ELF-1 (cell line): Measurements from ENCODE around the gene NFILZ.
"Not testable (repeated sequence)": the region's sequence is repeated elsewhere in the genome, so short reads cannot be mapped to it uniquely, and the experiment has no call there.

Experiments
- DNase-seq: peaks from one replicate; pipeline ENCODE4 v3.0.0-alpha.2; 2016; ENCODE audit warnings: low read depth, low spot score

Gene NFILZ

DNA sequence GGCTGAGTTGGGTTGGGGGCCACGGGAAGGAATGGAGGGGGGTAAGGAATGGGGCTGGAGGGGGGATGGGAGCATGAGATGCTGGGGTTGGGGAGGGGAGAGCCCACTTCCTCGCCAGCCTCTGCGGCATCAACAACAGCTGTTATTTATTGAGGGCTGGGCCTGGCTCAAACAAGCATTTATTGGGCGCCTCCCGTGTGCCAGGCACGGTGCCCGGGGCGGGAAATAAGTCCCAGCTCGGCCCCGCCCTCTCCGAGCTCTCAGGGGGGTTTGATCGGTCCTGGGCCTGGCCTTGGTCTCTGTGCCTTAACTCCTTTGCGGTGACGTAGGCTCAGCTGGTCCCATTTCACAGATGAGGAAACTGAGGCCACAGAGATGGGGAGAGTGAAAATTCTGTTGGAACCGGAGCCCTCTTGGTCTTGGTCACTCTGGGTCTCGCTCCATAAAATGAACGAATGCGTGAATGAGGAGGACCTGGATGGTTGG lies 19.0 kb upstream of the NFILZ start:
- no peak for DNase-seq

DNA sequence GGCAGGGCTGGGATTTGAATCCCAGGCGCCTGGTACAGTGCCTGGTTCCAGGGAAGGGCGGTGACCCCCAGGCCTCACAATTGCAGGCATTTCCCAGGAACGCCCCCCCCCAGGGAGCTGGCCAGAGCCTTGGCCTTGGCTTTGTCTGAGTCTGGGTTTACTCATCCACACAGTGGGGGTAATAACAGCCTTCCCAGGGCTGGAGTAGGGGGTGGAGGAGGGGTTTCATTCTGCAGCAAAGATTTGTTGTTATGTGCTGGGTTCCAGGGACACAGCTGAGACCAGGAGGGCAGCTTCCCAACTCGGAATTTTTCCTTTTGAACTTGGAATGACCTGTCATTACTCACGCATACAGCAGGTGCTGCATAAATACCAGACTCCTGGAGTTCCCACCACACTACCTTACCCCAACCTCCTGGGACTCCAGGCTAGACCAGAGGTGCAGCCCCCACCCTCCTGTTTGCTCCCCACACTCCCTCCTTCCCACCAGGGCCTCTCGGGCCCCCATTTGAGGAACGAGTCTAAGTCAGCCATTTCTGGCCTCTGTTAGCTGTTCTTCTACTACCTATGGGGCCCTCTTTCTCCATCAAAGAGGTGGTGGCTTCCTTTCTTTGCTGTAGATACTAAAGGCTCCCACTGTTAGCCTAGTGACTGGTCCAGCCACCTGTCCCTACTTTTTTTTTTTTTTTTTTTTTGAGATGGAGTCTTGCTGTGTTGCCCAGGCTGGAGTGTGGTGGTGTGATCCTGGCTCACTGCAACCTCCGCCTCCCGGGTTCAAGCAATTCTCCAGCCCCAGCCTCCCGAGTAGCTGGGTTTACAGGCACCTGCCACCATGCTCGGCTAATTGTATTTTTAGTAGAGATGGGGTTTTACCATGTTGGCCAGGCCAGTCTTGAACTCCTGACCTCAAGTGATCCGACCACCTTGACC lies 18.3 kb upstream of the NFILZ start:
- no peak for DNase-seq

DNA sequence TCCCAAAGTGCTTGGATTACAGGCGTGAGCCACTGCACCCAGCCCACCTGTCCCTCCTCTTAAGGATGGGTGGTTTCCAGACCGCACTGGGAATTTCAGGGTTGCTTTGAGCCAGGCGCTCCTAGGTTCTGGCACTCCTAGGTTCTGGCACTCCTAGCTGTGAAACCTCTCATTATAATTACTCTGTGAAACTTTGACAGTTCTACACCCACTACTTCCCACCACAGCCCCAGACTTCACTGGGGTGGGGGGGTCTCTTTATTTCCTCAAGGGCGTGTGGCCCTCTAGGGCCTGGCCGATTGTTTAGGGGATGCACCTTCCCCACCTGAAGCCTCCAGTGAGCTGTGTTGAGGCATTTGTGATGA lies 17.6 kb upstream of the NFILZ start:
- DNase-seq: no peak

DNA sequence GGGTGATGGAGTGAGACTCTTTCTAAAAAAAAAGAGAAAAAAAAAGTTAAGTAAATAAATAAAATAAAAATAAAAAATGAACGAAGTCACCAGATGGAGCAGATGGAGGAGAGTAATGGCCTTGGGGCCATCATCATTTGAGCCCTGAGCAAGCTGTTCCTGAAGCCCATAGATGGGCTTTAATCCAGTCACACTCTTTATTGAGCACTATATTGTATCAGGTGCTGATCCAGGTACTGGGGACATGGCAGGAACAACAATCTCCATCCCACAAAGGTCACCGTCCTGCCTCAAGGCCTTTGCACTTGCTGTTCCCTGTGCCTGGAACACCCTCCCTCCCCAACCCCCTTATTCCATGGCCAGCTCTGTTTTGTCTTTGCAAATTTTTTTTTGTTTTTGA lies 16.0 kb upstream of the NFILZ start:
- DNase-seq: no peak

DNA sequence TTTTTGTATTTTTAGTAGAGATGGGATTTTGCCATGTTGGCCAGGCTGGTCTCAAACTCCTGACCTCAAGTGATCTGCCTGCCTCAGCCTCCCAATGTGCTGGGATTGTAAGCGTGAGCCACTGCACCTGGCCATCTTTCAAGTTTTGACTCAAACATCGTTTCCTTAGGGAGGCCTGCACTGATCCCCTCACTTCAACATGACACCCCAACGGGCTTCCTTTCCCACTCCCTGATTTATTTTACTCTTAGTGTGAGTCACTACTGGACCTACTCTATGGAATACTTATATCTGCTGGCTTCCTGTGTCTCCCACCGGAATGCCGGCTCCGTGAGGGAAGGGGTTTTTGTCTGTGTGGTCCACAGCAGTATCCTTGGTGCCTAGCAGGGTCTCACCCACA lies 15.4 kb upstream of the NFILZ start:
- DNase-seq: no peak

DNA sequence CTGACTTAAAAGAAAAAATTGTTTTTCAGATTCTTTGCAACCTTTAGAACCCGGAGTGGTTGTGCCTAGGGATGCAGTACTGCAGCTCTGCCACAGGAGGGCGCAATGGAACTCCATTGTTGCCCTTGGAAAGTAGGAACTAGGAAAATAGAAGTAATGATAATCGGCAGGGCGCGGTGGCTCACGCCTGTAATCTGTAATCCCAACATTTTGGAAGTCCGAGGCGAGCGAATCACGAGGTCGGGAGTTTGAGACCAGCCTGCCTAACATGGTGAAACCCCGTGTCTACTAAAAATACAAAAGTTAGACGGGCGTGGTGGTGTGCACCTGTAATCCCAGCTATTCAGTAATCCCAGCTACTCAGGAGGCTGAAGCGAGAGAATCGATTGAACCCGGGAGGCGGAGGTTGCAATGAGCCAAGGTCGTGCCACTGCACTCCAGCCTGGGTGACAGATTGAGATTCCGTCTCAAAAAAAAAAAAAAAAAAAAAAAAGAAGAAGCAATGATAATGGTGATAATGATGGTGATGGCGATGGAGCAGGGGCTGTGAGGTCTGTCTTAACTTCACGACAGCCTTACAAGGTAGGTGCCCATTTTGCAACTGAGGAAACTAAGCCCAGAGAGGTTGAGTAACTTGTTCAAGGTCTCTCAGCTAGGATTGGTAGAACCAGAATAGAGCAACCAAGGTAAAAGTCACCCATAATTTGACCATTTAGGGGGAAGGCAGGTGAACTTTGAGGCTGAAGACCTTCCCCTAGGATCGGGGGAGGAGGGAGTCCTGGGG lies 14.4 kb upstream of the NFILZ start:
- peak; percentile 72 for DNase-seq

DNA sequence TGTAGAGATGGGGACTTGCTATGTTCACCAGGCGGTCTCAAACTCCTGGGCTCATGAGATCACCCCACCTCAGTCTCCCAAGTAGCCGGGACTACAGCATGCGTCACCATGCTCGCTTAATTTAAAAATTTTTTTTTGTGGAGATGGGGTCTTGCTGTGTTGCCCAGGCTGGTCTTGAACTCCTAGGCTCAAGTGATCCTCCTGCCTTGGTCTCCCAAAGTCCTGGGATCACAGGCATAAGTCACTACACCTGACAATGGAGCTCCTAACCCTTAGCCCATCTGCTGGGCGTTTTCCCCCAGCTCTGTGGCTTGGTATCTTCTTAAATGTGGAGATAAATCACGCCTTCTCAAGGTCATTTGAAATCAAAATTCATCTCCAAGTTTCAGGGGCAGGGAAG lies 13.6 kb upstream of the NFILZ start:
- DNase-seq: no peak

DNA sequence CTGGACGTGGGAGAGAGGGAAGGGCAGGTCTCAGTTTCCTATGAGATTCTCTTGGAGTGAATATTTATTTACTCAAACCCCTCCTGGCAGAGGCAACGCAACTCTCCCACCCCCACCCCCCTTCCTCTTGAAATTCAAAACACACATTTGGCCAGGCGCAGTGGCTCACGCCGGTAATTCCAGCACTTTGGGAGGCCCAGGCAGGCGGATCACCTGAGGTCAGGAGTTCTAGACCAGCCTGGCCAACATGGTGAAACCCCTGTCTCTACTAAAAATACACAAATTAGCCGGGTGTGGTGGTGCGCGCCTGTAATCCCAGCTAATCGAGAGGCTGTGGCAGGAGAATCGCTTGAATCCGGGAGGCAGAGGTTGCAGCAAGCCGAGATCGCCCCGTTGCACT lies 13.1 kb upstream of the NFILZ start:
- not testable (repeated sequence) for DNase-seq

DNA sequence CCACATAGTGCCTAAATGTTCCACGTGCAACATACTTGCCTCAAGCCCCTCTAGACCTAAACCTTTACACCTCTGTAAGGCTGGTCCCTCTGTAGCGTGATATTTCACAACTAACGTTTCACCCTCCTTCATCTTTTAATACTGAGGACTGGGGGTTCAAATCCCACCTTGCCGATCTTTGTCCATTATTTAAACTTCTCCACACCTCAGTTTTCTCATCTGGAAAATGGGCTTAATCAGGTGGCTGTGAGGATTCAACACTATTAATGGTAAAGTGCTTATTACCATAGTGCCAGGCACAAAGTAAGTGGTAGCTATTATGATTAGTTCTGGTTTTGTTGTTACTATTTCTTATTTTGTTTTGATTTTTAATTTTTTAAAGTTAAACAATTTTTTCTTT lies 12.4 kb upstream of the NFILZ start:
- DNase-seq: no peak

DNA sequence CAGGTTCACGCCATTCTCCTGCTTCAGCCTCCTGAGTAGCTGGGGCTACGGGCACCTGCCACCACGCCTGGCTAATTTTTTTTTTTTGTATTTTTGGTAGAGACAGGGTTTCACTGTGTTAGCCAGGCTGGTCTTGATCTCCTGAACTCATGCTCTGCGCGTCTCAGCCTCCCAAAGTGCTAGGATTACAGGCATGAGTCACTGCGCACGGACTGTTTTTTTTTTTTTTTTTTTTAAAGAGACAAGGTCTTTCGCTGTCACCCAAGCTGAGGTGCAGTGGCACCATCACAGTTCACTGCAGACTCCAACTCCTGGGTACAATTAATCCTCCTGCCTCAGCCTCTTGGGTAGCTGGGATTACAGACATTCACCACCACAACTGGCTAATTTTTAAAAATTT lies 11.7 kb upstream of the NFILZ start:
- no peak for DNase-seq

DNA sequence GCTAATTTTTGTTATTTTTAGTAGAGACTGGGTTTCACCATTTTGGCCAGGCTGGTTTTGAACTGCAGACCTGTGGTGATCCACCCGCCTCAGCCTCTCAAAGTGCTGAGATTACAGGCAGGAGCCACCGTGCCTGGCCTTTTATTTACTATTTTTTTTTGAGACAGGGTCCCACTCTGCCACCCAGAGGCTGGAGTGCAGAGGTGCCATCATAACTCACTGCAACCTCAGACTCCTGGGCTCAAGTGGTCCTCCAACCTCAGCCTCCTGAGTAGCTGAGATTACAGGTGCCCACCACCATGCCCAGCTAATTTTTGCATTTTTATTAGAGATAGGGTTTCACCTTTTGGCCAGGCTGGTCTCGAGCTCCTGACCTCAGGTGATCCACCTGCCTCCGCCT lies 7.5 kb upstream of the NFILZ start:
- peak; percentile 51 for DNase-seq

DNA sequence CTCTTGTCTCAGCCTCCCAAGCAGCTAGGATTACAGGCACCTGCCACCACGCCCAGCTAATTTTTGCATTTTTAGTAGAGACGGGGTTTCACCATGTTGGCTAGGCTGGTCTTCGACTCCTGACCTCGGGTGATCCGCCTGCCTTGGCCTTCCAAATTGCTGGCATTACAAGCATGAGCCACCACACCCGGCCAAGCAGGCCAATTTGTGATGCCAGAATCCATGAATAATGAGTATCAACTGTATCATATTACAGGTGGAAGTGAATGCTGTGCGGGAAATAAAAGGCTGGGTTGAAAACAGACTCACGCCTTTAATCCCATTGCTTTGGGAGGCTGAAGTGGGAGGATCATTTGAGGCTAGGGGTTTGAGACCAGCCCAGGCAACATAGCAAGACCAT lies 3.6 kb upstream of the NFILZ start:
- no peak for DNase-seq

DNA sequence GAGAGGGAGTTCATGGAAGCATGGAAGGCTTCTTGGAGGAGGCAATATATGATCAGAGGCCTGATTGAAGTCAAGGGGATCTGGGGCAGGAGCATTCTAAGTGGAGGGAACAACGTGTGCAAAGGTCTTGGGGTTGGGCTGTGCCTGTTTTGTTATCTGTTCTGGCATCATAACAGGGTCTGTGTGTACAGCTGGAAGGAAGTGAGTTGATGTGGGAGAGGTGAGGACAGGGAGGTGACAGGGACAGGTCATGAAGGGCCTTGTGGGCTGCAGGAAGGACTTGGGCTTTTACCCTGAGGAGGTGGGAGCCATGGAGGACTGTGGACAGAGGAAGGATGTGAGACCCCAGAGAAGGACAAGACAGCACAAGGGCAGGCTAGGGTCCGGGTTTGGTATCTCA lies 1.2 kb upstream of the NFILZ start:
- DNase-seq: no peak

DNA sequence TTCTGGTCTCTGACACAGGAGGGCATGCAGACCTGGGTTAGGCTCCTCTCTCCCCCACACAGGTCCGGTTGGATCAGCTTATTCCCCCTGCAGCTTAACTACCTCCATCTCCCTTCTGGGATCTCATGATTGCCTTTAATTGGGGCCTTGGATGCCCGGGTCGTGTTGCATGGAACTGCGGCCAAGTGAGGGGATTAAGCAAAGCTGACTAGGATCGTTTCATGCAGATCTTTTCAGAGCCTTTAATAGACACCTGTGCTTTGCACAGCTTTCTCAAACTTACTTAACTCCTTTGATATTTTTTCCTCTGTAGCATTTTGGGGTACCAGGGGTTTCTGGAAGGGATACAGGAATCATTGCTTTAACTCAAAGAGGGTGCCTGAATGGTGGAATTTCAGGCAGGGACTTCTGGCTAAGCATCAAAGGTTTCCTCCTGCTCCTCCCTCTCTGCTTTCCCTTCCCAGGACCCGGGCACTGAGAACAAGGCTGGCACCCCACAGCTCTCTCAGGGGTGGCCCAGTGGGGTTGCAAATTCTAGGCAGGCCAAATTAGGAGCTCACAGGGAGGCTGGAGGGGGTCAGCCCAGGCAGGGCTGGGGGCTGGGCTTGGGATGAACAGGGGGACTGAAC lies 477 bp downstream of the NFILZ start:
- no peak for DNase-seq

DNA sequence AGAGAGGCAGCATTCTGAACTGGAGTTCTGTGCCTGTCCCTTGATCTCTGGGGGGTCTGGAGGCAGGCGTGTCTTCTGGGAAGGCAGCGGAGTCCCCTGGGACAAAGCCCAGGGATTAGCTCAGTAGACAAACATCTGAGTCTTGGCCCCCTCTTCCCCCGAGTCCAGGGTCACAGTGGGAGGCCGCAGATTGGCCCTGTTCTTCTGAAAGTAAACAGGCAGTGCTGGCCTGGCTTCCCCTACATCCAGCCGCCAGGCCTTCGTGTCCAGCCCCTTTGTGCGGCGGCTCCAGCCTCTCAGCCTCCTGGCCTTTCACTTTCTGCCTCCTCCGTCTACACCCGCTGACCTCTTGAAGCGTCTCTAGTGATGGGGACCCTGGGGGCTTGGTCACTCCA lies 989 bp downstream of the NFILZ start:
- DNase-seq: peak; percentile 75

DNA sequence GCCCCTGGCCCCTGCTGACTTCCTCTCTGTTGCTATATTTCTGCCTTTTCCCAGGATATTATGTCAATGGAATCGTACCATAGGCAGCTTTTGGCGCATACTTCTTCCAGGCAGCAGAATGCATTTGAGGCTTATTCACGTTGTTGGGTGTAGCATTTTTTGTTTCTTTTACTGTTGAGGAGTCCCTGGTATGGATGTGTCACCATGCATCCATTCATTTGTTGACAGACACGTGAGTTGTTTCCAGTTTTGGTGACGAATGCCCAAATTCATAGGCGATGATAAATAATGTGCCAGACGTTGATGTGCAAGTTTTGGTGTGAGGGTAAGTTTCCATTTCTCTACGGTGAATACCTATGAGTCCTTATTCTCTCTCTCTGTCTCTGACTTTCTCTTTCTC lies 5.0 kb downstream of the NFILZ start:
- DNase-seq: no peak

DNA sequence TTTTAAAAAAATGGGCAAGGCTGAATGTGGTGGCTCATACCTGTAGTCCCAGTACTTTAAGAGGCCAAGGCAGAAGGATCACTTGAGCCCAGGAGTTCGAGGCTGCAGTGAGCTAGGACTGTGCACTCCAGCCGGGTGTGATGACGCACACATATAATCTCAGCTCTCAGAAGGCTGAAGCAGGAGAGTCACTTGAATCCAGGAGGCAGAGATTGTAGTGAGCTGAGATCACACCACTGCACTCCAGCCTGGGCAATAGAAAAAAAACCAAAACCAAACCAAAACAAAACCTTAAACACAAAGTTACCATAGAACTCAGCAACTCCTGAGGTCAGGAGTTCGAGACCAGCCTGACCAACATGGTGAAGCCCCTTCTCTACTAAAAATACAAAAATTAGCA lies 6.6 kb downstream of the NFILZ start:
- DNase-seq: not testable (repeated sequence)

DNA sequence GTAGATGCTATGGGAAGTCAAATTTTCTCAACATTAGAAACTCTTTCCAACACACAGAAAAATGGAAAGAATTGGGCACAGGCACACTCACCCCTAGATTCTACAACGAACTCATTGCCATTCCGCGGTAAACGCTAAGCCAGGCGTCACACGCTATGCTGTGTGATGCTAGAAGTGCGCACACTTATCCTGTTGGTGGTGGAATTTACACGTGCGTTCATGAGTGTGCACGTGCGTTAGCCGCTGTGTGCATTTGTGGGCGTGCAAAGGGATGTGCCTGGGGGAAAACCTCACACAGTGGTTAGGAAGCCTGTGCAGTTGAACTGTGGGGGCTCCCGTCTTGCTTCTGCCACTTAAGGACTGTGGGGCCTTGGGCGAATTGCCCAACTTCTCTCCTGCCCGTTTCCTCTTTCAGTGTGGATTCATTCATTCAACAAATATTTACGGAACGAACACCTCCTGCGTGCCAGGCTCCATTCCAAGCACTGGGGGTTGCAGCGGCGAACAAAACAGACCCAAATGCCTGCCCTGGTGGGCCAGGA lies 7.7 kb downstream of the NFILZ start:
- DNase-seq: no peak

DNA sequence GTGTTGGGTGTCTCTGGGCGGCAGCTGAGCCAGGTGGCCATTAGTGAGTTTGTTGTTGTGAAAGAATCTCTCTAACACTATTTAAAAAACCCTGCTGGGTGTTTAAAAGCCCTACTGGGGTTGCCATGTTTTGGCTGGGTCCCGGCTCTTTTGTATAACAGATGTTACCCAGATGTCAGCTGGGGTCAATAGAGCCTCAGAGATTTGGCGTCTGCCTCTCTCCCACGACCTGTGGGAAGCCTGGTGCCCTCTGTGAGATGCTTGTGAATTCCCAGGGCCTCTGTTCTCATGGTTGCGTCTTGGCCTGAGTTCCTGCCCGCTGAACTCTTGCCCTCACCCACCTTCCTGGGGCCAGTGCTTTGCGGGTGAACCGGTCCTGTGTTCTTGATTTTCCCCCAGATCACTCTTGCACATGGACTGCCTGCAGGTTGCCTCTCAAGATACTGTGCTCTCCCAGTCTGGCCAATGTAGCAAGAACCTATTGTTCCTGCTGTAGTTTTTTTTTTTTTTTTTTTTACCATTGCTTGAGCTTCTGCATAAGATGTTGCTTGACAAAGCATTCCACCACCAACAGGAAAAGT lies 9.5 kb downstream of the NFILZ start:
- no peak for DNase-seq

DNA sequence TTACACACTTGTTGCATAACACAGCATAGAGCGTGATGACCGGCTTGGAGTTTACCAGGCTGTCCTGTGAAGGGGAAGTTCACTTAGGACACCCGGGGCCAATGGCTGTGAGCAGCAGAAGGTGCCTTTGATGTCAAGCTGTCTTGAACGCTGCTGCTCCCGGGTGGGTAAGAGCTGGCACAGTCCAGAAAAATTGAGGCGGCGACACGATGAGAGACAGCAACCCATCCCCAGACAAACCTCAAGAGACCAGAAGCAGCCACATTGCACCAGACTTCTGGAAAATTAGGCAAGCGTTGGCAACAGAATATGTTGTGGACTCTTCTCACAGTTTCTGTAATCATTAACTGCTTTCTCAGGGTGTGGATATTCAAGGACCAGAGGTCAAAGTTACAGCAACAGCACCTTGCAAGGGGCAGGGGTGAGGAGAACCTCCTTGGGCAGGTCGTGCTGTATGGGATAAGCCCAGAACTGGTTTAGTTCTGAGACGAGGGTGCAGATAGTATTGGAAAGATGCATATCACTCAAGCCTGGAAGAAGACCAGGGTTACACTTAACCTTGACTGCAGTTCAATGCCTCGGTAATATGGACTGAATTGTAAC lies 10.1 kb downstream of the NFILZ start:
- no peak for DNase-seq

DNA sequence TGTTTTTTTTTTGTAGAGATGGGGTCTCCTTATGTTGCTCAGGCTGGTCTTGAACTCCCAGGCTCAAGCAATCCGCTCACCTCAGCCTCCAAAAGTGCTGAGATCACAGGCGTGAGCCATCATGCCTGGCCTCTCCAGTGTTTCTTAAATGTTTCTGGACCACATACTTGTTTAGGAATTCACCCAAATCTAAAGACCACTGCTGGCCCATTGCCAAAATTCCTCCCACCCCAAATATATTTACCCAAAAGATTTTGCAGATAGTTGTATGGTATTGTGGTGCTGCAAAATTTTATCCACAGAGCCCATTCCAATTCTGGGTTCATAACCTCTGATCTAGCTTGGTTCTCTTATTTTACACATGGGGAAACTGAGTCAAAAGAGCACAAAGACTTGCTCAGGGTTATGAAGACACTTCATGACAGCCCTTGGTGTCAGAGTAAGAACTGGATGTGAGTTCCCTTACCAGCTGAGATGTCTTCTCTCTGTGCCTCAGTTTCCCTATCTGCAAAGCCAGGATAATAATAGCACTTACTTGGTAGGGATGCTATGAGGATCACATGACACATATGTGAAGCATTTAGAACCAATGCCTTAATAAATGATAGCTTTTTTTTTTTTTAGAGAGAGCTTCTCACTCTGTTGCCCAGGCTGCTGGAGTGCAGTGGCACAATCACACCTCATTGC lies 10.9 kb downstream of the NFILZ start:
- no peak for DNase-seq
